Activated naive CD4-positive, alpha-beta T cell treated with anti-CD3 and anti-CD28 coated beads for 36 hours (primary cell): ENCODE measurements around the gene RAB3A. TPM values are rescaled to one million over a fixed set of nuclear protein-coding genes. Genes with fewer than 3 reads are reported as not detected.
A peak's percentile ranks its signal among the peaks of the same experiment; 100 is the strongest.

Experiments used
- CTCF ChIA-PET: fragments of 350-600 bp; sonication (Branson Sonifier 250); formaldehyde crosslinking; loops from one replicate; lab custom pipeline; 2021; ENCODE audit warnings: antibody characterized with exemption; lab: Charles Lee
- DNase-seq: peaks from one replicate; pipeline ENCODE4 v3.0.0-alpha.2; 2020
- H3K27ac Mint-ChIP-seq: one replicate; pipeline ENCODE4 v1.8.0; 2021; ENCODE audit warnings: mild to moderate bottlenecking, mixed read lengths
- H3K27me3 Mint-ChIP-seq: one replicate; pipeline ENCODE4 v1.8.0; 2021; ENCODE audit warnings: low read depth, mixed read lengths
- H3K36me3 Mint-ChIP-seq: one replicate; pipeline ENCODE4 v1.8.0; 2021; ENCODE audit warnings: low read depth, mixed read lengths
- H3K4me1 Mint-ChIP-seq: one replicate; pipeline ENCODE4 v1.8.0; 2021; ENCODE audit warnings: low read depth, mixed read lengths
- H3K4me3 Mint-ChIP-seq: one replicate; pipeline ENCODE4 v1.8.0; 2021; ENCODE audit warnings: mild to moderate bottlenecking, moderate library complexity, mixed read lengths
- H3K9me3 Mint-ChIP-seq: one replicate; pipeline ENCODE4 v1.8.0; 2021; ENCODE audit warnings: mixed read lengths
- intact Hi-C: fragments of 100-400 bp; cut with micrococcal nuclease; formaldehyde crosslinking; loops from one replicate; pipeline ENCODE4 v1.15.1; 2023
- total RNA-seq, 2 experiments: library from RNA; stranded (reverse); gene quantifications; one replicate each; pipeline ENCODE4 v1.2.3, GENCODE V29; 2021

The RAB3A gene
- total RNA-seq, 2 experiments from 2014 or later, result 3.8 to 6.0 TPM

DNA sequence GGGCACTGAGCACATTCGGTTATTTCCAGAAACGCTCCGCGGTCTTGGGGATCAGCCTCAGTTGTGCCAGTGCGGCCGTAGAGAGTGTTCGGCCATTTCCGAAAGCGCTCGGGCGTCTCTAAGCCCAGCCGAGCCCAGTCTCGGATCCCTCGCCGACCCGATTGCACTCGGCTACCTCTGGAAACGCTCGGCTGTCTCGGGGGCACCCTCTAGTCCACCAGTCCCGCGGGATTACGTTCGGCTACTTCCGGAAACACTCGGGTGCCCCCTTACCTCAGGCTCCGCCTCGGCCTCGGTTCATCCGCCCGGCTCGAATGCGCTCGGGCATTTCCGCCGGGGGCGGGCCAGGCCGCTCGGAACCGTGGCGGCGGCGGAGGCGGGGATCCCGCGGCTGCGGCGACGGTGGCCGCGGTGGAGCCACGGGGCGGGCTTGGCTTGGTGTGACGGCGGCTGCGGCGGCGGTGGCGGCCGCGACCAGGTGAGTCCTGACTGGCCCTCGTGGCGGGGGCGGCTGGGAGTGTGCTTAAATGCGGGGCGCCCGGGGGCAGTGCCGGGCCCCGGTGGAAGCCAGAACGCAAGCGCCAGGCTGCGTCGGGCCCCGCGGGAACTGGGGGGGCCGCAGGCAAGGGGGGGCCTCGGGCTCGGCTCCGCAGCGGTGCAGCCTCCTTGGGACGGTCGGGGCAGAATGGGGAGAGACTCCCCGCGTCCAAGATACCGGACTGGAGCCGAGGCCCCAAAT, 50.9 kb downstream of the RAB3A start, which contains the start of gene PIK3R2:
Gene PIK3R2, plus strand, starts transcription at position 347 of the 739 bp plus-strand sequence. CDS start 2,717 bp downstream, outside the sequence.
- H3K4me1 Mint-ChIP-seq, result peaks cover 22% of the 10 kb centered on the region
- intact Hi-C loops, result loop anchor here (1.0 to 2.0 kb wide), 11 partner anchors 8 to 294 kb away; partner anchors contain the start of genes ARRDC2, LSM4, RAB3A and RPL18A

DNA sequence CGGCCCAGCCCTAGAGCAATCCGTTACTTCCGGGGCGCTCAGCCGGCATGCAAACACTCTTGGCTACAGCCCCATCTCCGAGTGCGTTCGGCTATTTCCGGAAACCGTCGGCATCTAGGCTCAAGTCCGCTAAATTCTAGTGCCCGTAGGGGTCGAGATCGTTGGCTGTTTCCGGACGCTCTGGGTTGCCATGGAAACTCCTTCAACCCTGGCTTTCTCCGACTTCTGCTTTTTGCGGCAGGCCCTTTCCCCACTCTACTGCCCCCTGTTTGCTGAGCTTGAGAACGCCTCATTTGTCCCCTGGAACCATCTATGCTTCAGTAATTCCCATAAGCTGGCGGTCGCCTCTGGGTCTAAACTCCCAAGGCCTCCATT, 51.4 kb downstream of the RAB3A start:
- Mint-ChIP-seq H3K4me3 (peak overlapping the region; percentile 79), H3K9me3 (no peaks in the 10 kb centered on the region), H3K4me1 (peaks cover 22% of the 10 kb centered on the region), H3K27me3 (no peaks in the 10 kb centered on the region), H3K36me3 (peaks cover 4% of the 10 kb centered on the region), H3K27ac (peak overlapping the region; percentile 93)
- DNase-seq, result peak; percentile 100
- intact Hi-C loops, result loop anchor here (1.0 to 2.0 kb wide), 10 partner anchors 33 to 293 kb away; partner anchors contain the start of genes ARRDC2, LSM4, RAB3A and RPL18A
- CTCF ChIA-PET, result interaction anchor here (0.7 to 2.7 kb wide), 7 partner anchors 9 to 89 kb away, joined by 3 to 11 read pairs (median 3); partner anchors contain the start of gene MAST3

More for the DNA sequence above, 50.9 kb downstream of the RAB3A start, which contains the start of gene PIK3R2:
- Mint-ChIP-seq H3K27ac (peak within 1 kb of the TSS; percentile 93), H3K27me3 (no peaks in the 10 kb centered on the region), H3K4me3 (peak within 1 kb of the TSS; percentile 83), H3K36me3 (peaks cover 4% of the 10 kb centered on the region), H3K9me3 (no peaks in the 10 kb centered on the region)
- DNase-seq, result peak; percentile 100
- CTCF ChIA-PET, result interaction anchor here (0.7 to 2.7 kb wide), 7 partner anchors 8 to 90 kb away, joined by 3 to 11 read pairs (median 3); partner anchors contain the start of gene MAST3

GRCh38 chr19:18150776-18151624, 52.8 kb downstream of the RAB3A start:
- H3K27ac Mint-ChIP-seq, result peak overlapping the region; percentile 93
- H3K9me3 Mint-ChIP-seq, result no peaks in the 10 kb centered on the region
- H3K36me3 Mint-ChIP-seq, result peaks cover 7% of the 10 kb centered on the region
- H3K4me1 Mint-ChIP-seq, result peaks cover 22% of the 10 kb centered on the region
- peak overlapping the region; percentile 79 for H3K4me3 Mint-ChIP-seq
- intact Hi-C loops, result no loop called here
- no peak for DNase-seq
- CTCF ChIA-PET, result interaction anchor here (0.8 to 2.7 kb wide), 8 partner anchors 10 to 92 kb away, joined by 3 to 11 read pairs (median 5); no protein-coding TSS in a partner anchor
- no peaks in the 10 kb centered on the region for H3K27me3 Mint-ChIP-seq

DNA sequence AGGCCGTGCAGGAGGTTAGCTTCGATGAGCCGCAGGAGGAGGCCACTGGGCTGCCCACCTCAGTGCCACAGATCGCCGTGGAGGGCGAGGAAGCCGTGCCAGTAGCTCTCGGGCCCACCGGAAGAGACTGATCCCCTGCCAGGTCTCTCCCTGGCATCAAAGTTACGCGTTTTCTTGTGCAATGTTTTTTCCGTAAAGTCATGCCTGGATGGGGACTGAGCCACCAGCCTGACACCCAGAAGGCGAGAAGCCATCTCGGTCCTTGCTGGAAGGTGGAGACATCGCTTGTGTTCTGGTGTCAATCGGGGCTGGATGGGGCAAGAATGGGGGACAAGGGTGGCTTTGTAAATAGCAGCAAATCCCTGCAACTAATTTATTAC, 54.3 kb downstream of the RAB3A start:
- no peak for DNase-seq
- no peak overlapping the region for H3K27ac Mint-ChIP-seq
- intact Hi-C loops, result no loop called here
- H3K27me3 Mint-ChIP-seq, result no peaks in the 10 kb centered on the region
- CTCF ChIA-PET, result no interaction called here
- peaks cover 13% of the 10 kb centered on the region for H3K36me3 Mint-ChIP-seq
- no peaks in the 10 kb centered on the region for H3K9me3 Mint-ChIP-seq
- peaks cover 19% of the 10 kb centered on the region for H3K4me1 Mint-ChIP-seq
- no peak overlapping the region for H3K4me3 Mint-ChIP-seq

- CTCF ChIA-PET, result no interaction called here
Measured at GRCh38 chr19:18147396-18147795, 56.4 kb downstream of the RAB3A start.

More at GRCh38 chr19:18147396-18147795, 56.4 kb downstream of the RAB3A start:
- DNase-seq, result no peak
- Mint-ChIP-seq H3K27ac (no peak overlapping the region), H3K27me3 (no peaks in the 10 kb centered on the region), H3K36me3 (peaks cover 19% of the 10 kb centered on the region), H3K4me3 (no peak overlapping the region), H3K4me1 (peaks cover 10% of the 10 kb centered on the region), H3K9me3 (no peaks in the 10 kb centered on the region)
- intact Hi-C loops, result no loop called here

Other genes starting within 250 kb of the RAB3A start
- gene KCNN1, start 236.9 kb downstream of the RAB3A start, total RNA-seq, result under 1 TPM; 0.21 to 0.30 TPM
- gene ARRDC2, start 195.9 kb downstream of the RAB3A start, total RNA-seq, result 10 to 100 TPM; 17.7 to 19.0 TPM
- 10 to 100 TPM; 10.1 to 14.4 TPM for gene IL12RB1, start 117.1 kb downstream of the RAB3A start, total RNA-seq
- gene MAST3, start 106.3 kb downstream of the RAB3A start, total RNA-seq, result 10 to 100 TPM; 12.8 to 13.5 TPM
- gene PIK3R2, start 50.9 kb downstream of the RAB3A start, total RNA-seq, result 10 to 100 TPM; 16.1 to 16.3 TPM
- gene IFI30, start 30.2 kb downstream of the RAB3A start, total RNA-seq, result 10 to 100 TPM; 19.0 to 20.8 TPM
- 1 to 10 TPM; 6.3 to 6.5 TPM for gene MPV17L2, start 10.8 kb downstream of the RAB3A start, total RNA-seq
- gene PDE4C, start 22.4 kb upstream of the RAB3A start, total RNA-seq, result under 1 TPM in 1 of 2 experiments, not detected in 1; 0.10 TPM
- gene IQCN, start 70.4 kb upstream of the RAB3A start, total RNA-seq, result under 1 TPM in 1 of 2 experiments, not detected in 1; 0.19 TPM
- gene JUND, start 77.6 kb upstream of the RAB3A start, total RNA-seq, result 100 to 1,000 TPM in 1 of 2 experiments, 10 to 100 TPM in 1; 87.9 to 105 TPM
- 100 to 1,000 TPM; 439 to 451 TPM for gene LSM4, start 119.0 kb upstream of the RAB3A start, total RNA-seq
- gene PGPEP1, start 136.6 kb upstream of the RAB3A start, total RNA-seq, result 10 to 100 TPM; 14.4 to 15.6 TPM
- gene GDF15, start 182.1 kb upstream of the RAB3A start, total RNA-seq, result under 1 TPM in 1 of 2 experiments, not detected in 1; 0.20 TPM
- not detected for gene LRRC25, start 193.6 kb upstream of the RAB3A start, total RNA-seq
- 10 to 100 TPM; 62.6 to 71.4 TPM for gene SSBP4, start 215.4 kb upstream of the RAB3A start, total RNA-seq
- gene ISYNA1, start 234.1 kb upstream of the RAB3A start, total RNA-seq, result 10 to 100 TPM; 12.3 to 14.3 TPM